Sigmoid colon (tissue), 7 donors: ENCODE results near the gene TESMIN. TPM values are rescaled to one million over a fixed set of nuclear protein-coding genes. Genes with fewer than 3 reads are reported as not detected.

Experiments used
- DNase-seq: peaks from one replicate; pipeline ENCODE4 v3.0.0-alpha.2; 2019
- H3K27ac ChIP-seq, 4 donors: fragments of 200-600 bp; sonication (generic); one replicate each; pipeline ENCODE4 v1.5.1; 2016 to 2019; ENCODE audit warnings: mild to moderate bottlenecking in 1 of 4
- H3K27me3 ChIP-seq, 3 donors: fragments of 200-600 bp; sonication (generic); one replicate each; pipeline ENCODE4 v1.5.1; 2019; ENCODE audit warnings: mild to moderate bottlenecking in 1 of 3
- H3K36me3 ChIP-seq, 4 donors: fragments of 200-600 bp; sonication (generic); one replicate each; pipeline ENCODE4 v1.5.1; 2016 to 2019
- H3K4me1 ChIP-seq, 4 donors: fragments of 200-600 bp; sonication (generic); one replicate each; pipeline ENCODE4 v1.5.1; 2017 to 2019
- H3K4me3 ChIP-seq, 4 donors: fragments of 200-600 bp; sonication (generic); one replicate each; pipeline ENCODE4 v1.5.1; 2017 to 2019; ENCODE audit warnings: mild to moderate bottlenecking in 2 of 4, moderate library complexity in 1 of 4
- H3K9me3 ChIP-seq, 4 donors: fragments of 200-600 bp in 3 of 4; sonication (generic) in 3 of 4; one replicate each; pipeline versions ENCODE4 v1.5.1 to v1.6.1; 2013 to 2019
- EP300 ChIP-seq, 4 donors: sonication (generic); formaldehyde crosslinking; IDR thresholded peaks; one replicate each; pipeline ENCODE4 v1.6.1; 2017; ENCODE audit warnings: antibody characterized with exemption in 4 of 4
- POLR2A ChIP-seq, 2 donors: fragments of 450-650 bp; IDR thresholded peaks; one replicate each; pipeline ENCODE4 v1.6.1; 2016; ENCODE audit warnings: antibody characterized with exemption in 2 of 2, mild to moderate bottlenecking in 2 of 2, moderate library complexity in 2 of 2
- POLR2AphosphoS5 ChIP-seq, 4 donors: sonication (generic); formaldehyde crosslinking; IDR thresholded peaks; one replicate each; pipeline ENCODE4 v1.6.1; 2017; ENCODE audit warnings: antibody characterized with exemption in 4 of 4
- WGBS, 2 donors: extraction: QIAGEN DNeasy Blood & Tissue Kit; methylation state at CpG; one replicate each; pipeline ENCODE4 v1.1.7; 2013; 5-methylcytosine and 5-hydroxymethylcytosine counted together
- intact Hi-C: fragments of 100-400 bp; cut with DNase I; formaldehyde crosslinking; loops from one replicate; pipeline ENCODE4 v1.15.1; 2023
- polyA plus RNA-seq, 3 donors: library from polyadenylated mRNA; stranded (reverse); fragments of 200-250 nt; gene quantifications; one replicate each; pipeline ENCODE4 v1.2.3, GENCODE V29; 2013
- total RNA-seq, 4 donors: library from RNA; depleted of rRNA; stranded (reverse); fragments of >200 nt; gene quantifications; one replicate each; pipeline ENCODE4 v1.1.0, GENCODE V29; 2016
- TF ChIP-seq, protein P1 (sequence below), 4 experiments: fragments of 450-650 bp in 3 of 4; fragments of 200-600 bp in 1 of 4; IDR thresholded peaks; one replicate each; pipeline ENCODE4 v1.5.1; 2016 to 2019; ENCODE audit warnings: antibody characterized with exemption in 4 of 4, mild to moderate bottlenecking in 3 of 4, moderate library complexity in 2 of 4
- donor health status: healthy with polysubstance abuse.
- donor health status: Bipolar disorder and iron deficiency.
- donor health status: healthy.

TESMIN gene
- total and polyA plus RNA-seq, 7 donors: 2.3 to 6.3 (median 4.8) TPM; not detected in 4

DNA sequence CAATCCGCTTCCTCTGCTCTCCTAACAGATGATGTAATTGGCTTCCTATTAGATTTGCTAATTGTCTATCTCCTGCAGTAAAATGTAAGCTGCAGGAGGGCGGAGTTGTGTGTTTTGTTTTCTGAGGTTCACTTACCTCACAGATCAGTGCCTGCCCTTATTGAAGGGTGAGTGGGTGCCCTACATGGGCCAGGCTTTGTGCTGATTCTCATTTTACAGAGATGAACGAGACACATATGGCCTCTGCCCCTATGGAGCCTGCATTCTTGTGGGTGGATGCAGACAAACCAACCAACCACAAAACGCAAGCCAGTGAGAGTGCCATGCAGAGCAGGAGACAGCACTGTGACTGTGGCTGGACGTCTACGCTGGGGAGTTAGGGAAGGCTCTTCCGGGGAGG is 9.9 kb downstream of the TESMIN start:
- Histone ChIP-seq H3K4me1 (no peaks in the 10 kb centered on the region), H3K27ac (no peak overlapping the region), H3K36me3 (no peaks in the 10 kb centered on the region), H3K4me3 (no peak overlapping the region), H3K27me3 (no peaks in the 10 kb centered on the region), H3K9me3 (no peaks in the 10 kb centered on the region)
- no peak for DNase-seq
- intact Hi-C loops: no loop called here
- TF ChIP-seq, protein P1, sequence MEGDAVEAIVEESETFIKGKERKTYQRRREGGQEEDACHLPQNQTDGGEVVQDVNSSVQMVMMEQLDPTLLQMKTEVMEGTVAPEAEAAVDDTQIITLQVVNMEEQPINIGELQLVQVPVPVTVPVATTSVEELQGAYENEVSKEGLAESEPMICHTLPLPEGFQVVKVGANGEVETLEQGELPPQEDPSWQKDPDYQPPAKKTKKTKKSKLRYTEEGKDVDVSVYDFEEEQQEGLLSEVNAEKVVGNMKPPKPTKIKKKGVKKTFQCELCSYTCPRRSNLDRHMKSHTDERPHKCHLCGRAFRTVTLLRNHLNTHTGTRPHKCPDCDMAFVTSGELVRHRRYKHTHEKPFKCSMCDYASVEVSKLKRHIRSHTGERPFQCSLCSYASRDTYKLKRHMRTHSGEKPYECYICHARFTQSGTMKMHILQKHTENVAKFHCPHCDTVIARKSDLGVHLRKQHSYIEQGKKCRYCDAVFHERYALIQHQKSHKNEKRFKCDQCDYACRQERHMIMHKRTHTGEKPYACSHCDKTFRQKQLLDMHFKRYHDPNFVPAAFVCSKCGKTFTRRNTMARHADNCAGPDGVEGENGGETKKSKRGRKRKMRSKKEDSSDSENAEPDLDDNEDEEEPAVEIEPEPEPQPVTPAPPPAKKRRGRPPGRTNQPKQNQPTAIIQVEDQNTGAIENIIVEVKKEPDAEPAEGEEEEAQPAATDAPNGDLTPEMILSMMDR (IDR thresholded peaks at IDR 0.05): no peak
- TF ChIP-seq POLR2A (IDR thresholded peaks at IDR 0.05): no peak
- no peak for TF ChIP-seq EP300 (IDR thresholded peaks at IDR 0.05)
- TF ChIP-seq POLR2AphosphoS5 (IDR thresholded peaks at IDR 0.05): no peak
- 90 to 92% methylated on average over 7 of the region's 7 CpGs for WGBS, 2 donors

DNA sequence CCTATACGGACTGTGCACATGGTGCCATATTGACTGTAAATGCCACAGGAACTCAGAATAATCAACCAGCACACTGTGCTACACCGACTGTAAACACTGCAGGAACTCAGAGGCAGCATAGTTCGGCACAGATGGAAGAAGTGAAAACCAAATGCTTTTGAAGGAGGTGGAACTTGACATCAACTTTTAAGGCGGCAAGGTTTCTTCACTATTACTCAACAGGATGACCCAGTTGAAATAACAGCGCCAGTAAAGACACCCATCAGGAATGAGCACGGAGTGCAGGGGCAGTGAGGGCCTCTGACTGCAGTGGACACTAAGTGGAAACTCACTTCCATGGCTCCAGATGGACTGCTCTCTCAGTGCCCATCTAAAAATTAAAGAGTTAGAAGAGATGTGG is 15.7 kb downstream of the TESMIN start:
- Histone ChIP-seq H3K36me3 (no peaks in the 10 kb centered on the region), H3K9me3 (no peaks in the 10 kb centered on the region), H3K27me3 (no peaks in the 10 kb centered on the region), H3K27ac (no peak overlapping the region), H3K4me1 (no peaks in the 10 kb centered on the region), H3K4me3 (no peak overlapping the region)
- WGBS, 2 donors: 83 to 92% methylated on average over 6 of the region's 6 CpGs
- no peak for DNase-seq
- TF ChIP-seq EP300 (IDR thresholded peaks at IDR 0.05) (no peak), POLR2A (IDR thresholded peaks at IDR 0.05) (no peak), POLR2AphosphoS5 (IDR thresholded peaks at IDR 0.05) (no peak)
- TF ChIP-seq, protein P1 (IDR thresholded peaks at IDR 0.05): no peak
- intact Hi-C loops: no loop called here

DNA sequence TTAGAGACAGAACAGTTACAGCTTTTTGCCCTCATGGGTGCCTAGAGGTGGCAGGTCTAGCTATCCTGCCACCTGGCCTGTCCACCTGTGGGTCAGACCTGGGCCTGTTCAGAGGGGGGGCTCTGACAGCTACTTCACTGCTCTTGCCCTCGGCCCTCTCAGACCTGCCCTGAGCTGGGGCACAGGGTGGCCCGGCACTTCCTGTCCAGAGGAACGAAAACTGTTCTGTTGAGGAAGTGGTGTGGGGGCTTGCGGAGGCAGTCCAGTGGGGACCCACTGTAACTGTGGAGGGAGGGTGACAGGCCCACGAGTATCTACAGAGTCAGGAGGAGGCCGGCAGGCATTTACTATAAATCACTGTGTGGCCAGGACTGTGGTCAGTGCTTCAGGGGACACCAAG is 16.2 kb downstream of the TESMIN start:
- Histone ChIP-seq H3K4me3 (no peak overlapping the region), H3K27ac (no peak overlapping the region), H3K36me3 (no peaks in the 10 kb centered on the region), H3K27me3 (no peaks in the 10 kb centered on the region), H3K9me3 (no peaks in the 10 kb centered on the region), H3K4me1 (no peaks in the 10 kb centered on the region)
- intact Hi-C loops: no loop called here
- 73 to 87% methylated on average over 6 of the region's 6 CpGs for WGBS, 2 donors
- no peak for DNase-seq
- TF ChIP-seq POLR2A (IDR thresholded peaks at IDR 0.05) (no peak), POLR2AphosphoS5 (IDR thresholded peaks at IDR 0.05) (no peak), EP300 (IDR thresholded peaks at IDR 0.05) (no peak)
- TF ChIP-seq, protein P1 (IDR thresholded peaks at IDR 0.05): no peak

DNA sequence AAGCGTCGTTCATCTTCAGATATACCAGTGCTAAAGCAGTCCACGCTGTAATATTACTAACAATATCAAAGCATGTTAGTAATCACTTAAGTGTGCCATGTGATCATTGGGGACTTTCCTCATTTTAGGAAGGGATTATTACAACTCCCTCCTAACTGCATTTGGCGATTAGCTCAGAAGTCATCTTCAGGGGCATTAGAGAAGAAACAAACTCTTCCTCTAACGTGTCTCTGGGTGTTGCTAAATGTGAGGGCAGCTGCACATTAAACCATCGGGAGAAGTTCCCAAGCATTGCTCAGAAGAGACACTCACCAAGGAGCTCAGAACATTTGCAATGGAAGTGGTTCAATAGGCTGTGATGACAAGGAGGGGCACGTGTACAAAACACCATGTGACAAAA is 17.2 kb downstream of the TESMIN start:
- WGBS, 2 donors: 88 to 91% methylated on average over 7 of the region's 7 CpGs
- intact Hi-C loops: no loop called here

DNA sequence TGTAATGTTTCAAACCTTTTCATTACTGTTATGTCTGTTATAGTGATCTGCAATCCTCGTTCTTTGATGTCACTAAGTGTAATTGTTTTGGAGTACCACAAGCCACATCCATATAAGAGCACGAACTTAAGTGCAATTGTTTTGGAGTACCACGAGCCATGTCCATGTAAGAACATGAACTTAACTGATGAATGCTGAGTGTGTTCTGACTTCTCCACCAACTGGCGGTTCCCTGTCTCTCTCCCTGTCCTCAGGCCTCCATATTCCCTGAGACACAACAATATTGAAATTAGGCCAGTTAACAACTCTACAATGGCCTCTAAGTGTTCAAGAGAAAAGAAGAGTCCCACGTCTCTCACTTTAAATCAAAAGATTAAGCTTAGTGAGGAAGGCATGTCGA is 23.5 kb downstream of the TESMIN start:
- no peak overlapping the region for H3K4me3 ChIP-seq
- TF ChIP-seq EP300 (IDR thresholded peaks at IDR 0.05): no peak
- no peak for TF ChIP-seq POLR2A (IDR thresholded peaks at IDR 0.05)
- TF ChIP-seq, protein P1 (IDR thresholded peaks at IDR 0.05): no peak
- no peak for TF ChIP-seq POLR2AphosphoS5 (IDR thresholded peaks at IDR 0.05)
- WGBS, 2 donors: 89 to 96% methylated on average over 6 of the region's 6 CpGs
- no peak for DNase-seq
- intact Hi-C loops: no loop called here
- H3K27me3 ChIP-seq: no peaks in the 10 kb centered on the region
- no peak overlapping the region for H3K27ac ChIP-seq
- no peaks in the 10 kb centered on the region for H3K9me3 ChIP-seq
- no peaks in the 10 kb centered on the region for H3K4me1 ChIP-seq
- H3K36me3 ChIP-seq: no peaks in the 10 kb centered on the region

More for the DNA sequence above, 17.2 kb downstream of the TESMIN start:
- H3K27me3 ChIP-seq: no peaks in the 10 kb centered on the region
- no peaks in the 10 kb centered on the region for H3K9me3 ChIP-seq
- DNase-seq: no peak
- H3K4me3 ChIP-seq: no peak overlapping the region
- H3K4me1 ChIP-seq: no peaks in the 10 kb centered on the region
- no peak for TF ChIP-seq EP300 (IDR thresholded peaks at IDR 0.05)
- H3K27ac ChIP-seq: no peak overlapping the region
- no peaks in the 10 kb centered on the region for H3K36me3 ChIP-seq
